C4-2B (cell line): ENCODE measurements around the gene MAML3.

ENCODE experiments used
- ZFX ChIP-seq: fragments of 450-650 bp; IDR thresholded peaks from 2 replicates; pipeline ENCODE4 v1.6.1; 2017
- TF ChIP-seq, protein P1 (sequence below): fragments of 450-650 bp; conservative IDR thresholded peaks from 2 replicates; pipeline ENCODE4 v1.5.1; 2017; ENCODE audit warnings: mild to moderate bottlenecking

DNA sequence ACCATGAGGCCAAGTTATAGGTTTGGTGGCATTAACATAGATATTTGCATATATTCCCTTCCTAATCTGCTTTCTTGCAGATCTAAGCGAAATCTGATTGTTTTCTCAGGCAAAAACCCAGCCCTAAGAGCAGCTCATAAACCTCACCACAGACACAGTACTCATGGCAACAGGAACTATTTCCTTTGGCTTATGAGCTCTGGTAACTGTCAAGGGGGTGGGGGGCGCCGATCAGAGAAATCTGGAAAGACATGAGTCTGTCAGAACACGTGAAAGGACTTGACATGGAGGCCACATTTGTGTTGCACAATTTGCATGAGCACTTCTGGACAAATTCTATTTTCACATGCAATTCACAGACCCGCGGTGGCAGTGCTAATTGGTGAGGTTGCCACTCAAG is 404.6 kb downstream of the MAML3 start:
- TF ChIP-seq, protein P1, sequence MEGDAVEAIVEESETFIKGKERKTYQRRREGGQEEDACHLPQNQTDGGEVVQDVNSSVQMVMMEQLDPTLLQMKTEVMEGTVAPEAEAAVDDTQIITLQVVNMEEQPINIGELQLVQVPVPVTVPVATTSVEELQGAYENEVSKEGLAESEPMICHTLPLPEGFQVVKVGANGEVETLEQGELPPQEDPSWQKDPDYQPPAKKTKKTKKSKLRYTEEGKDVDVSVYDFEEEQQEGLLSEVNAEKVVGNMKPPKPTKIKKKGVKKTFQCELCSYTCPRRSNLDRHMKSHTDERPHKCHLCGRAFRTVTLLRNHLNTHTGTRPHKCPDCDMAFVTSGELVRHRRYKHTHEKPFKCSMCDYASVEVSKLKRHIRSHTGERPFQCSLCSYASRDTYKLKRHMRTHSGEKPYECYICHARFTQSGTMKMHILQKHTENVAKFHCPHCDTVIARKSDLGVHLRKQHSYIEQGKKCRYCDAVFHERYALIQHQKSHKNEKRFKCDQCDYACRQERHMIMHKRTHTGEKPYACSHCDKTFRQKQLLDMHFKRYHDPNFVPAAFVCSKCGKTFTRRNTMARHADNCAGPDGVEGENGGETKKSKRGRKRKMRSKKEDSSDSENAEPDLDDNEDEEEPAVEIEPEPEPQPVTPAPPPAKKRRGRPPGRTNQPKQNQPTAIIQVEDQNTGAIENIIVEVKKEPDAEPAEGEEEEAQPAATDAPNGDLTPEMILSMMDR: no peak
- no peak for TF ChIP-seq ZFX
